Measurements from ENCODE around the gene AK5.

AK5 gene

DNA sequence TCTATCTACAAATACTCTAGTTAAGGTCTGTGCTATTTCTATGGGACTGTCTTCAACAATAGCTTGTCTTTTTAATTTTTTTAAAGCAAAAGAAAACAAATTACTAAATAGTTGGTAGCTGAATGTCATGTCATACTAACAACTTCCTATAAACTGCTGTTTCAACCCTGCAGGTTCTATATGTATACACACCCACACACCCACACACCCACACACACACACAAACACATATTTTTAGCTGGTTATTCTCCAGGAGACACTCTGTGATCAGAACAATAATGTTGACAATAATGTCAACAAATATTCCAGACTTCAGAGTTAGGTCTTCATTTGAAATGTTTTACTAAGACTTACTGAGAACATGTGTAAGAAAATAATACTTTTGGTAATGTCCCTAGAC is 66.7 kb downstream of the AK5 start:
- TF ChIP-seq, protein P1, sequence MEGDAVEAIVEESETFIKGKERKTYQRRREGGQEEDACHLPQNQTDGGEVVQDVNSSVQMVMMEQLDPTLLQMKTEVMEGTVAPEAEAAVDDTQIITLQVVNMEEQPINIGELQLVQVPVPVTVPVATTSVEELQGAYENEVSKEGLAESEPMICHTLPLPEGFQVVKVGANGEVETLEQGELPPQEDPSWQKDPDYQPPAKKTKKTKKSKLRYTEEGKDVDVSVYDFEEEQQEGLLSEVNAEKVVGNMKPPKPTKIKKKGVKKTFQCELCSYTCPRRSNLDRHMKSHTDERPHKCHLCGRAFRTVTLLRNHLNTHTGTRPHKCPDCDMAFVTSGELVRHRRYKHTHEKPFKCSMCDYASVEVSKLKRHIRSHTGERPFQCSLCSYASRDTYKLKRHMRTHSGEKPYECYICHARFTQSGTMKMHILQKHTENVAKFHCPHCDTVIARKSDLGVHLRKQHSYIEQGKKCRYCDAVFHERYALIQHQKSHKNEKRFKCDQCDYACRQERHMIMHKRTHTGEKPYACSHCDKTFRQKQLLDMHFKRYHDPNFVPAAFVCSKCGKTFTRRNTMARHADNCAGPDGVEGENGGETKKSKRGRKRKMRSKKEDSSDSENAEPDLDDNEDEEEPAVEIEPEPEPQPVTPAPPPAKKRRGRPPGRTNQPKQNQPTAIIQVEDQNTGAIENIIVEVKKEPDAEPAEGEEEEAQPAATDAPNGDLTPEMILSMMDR (IDR thresholded peaks at IDR 0.05), result no peak
- Histone ChIP-seq H3K4me3 (no peak overlapping the region), H3K27ac (no peak overlapping the region)
- DNase-seq (ENCODE audit: low spot score), result no peak

DNA sequence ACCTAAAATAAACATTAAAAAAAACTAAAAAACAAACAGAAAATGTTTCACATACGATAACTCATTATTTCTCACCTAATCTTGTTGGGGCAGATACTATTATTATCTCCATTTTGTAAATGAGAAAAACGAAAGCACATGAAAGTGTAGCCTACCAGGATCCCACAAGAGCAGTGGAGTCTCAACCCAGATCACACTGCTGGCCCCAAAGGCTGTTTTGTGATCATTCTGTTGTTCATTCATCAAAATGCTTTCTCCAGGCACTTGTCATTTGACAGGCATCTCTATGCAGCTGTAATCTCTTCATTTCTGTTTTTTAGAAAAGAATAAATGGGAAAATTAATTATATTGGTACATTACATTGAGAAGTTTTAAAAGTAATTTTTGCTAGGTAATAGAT is 67.5 kb downstream of the AK5 start:
- no peak overlapping the region for H3K4me3 ChIP-seq
- TF ChIP-seq, protein P1 (IDR thresholded peaks at IDR 0.05), result no peak
- no peak overlapping the region for H3K27ac ChIP-seq
- DNase-seq (ENCODE audit: low spot score), result no peak

DNA sequence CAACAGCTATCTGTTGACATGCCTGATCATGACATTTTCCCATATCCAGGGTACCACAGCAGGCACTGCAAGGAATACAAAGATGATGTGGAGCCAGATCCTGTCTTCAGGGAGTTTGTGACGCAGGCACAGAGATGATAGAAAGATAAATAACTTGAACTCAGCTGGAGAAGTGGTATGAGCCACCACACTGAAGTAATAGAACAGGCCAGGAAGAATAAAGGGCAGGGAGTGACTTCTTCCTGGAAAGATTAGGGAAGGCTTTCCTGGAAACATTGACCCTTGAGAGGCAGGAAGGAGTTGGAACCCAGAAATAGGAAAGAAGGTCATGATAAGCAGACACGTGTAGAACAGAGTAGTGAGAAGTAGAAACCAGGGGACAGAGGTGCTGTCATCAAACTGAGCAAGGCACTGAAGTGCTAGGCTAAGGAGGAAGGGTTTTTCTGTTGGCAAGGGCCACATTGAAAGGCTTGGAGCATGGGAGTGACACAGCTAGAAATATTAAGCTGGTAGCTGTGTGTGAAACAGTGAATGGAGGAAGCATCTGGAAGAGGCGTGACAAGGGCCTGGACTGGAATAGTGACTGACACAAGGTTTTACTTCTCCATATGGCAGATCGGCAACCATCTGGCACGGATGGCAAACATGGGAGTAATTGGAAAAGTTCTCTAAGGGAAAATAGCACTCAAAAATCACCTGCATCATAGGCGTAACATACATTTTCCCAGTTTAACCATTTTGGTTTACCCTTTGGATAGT is 68.4 kb downstream of the AK5 start:
- DNase-seq (ENCODE audit: low spot score), result no peak
- H3K4me3 ChIP-seq, result no peak overlapping the region
- no peak overlapping the region for H3K27ac ChIP-seq
- TF ChIP-seq, protein P1 (IDR thresholded peaks at IDR 0.05), result no peak

DNA sequence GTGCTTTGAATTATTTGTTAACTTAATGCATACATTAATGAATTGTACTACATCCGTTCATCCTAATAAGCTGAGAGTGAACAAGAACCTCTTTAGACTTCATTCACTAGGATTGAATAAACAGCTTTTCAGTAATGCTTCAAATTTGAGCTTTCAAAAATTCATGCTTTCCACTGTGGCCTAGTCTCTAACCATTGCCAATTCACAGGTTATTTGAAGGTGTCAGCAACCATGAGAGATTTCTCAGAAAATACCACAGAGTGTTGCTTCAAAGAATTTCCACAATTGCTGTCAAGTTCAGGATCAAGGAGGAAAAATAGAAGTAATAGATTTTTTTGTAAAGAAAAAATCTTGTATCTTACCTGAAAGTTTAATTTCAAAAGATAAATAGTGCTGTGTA is 72.7 kb downstream of the AK5 start:
- no peak overlapping the region for H3K27ac ChIP-seq
- DNase-seq (ENCODE audit: low spot score), result no peak
- no peak overlapping the region for H3K4me3 ChIP-seq
- TF ChIP-seq, protein P1 (IDR thresholded peaks at IDR 0.05), result no peak

DNA sequence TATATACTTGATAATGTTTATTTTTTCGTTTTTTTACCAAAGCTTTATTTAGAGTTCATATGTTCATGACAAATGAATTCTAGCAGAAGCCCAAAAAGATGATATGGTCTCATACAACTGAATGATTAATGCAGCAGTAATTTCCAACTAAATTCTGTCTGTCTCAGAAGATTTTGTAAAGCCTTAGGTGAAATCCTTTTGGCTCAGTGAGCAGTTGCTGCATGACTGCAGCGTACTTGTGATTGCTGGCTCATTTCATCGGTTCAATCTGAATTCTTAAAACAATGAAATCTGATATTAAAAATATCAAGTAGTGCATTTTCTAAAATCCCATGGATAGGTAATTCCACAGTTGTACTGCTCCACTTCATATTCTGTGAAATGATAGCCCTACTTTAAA is 73.2 kb downstream of the AK5 start:
- TF ChIP-seq, protein P1 (IDR thresholded peaks at IDR 0.05), result no peak
- DNase-seq (ENCODE audit: low spot score), result no peak
- Histone ChIP-seq H3K27ac (no peak overlapping the region), H3K4me3 (no peak overlapping the region)

DNA sequence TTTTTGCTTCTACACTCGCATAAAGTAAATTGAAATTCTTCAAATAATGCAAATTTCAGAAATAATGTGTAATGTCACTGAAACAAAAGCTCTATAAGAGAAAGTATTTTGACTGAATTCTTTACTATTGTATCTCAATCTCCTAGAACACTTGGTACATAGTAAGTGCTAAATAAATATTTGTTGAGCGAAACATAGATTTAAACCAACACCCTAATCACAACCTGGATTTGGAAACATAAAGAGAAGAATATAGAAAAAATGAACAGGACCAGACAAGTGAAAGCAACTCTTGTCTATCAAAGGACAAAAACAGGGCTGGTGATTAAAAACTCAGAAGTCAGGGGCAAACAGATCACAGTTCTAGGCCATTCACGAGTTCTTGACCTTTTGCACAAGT is 74.3 kb downstream of the AK5 start:
- TF ChIP-seq, protein P1 (IDR thresholded peaks at IDR 0.05), result no peak
- no peak overlapping the region for H3K27ac ChIP-seq
- no peak for DNase-seq (ENCODE audit: low spot score)
- H3K4me3 ChIP-seq, result no peak overlapping the region

DNA sequence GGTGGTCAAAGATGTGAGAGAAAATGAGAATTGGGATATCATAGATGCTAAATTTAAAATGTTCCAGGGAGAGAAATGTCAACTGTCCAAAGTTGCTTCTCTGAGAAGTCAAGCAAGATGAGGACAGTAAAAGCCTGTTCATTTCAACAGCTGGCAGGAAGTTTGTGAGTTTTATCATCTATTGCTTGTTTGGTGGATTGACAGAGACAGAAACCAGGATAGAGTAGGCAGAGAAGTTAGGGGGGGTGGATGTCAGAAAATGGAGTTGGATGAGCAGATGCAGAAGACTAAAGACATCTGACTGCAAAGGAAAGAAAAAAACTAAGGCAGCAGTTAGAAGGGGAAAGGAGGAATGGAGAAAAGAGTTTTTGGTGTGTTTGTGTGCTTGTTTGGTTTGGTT is 78.4 kb downstream of the AK5 start:
- Histone ChIP-seq H3K27ac (no peak overlapping the region), H3K4me3 (no peak overlapping the region)
- no peak for DNase-seq (ENCODE audit: low spot score)
- TF ChIP-seq, protein P1 (IDR thresholded peaks at IDR 0.05), result no peak
